Panc1 (cell line): ENCODE data around the gene CBX2. TPM values are rescaled to one million over a fixed set of nuclear protein-coding genes. Genes with fewer than 3 reads are reported as not detected.

ENCODE experiments used
- ATAC-seq: fragments of 200-7000 bp; cut with Tn5 transposase; 2 replicates; pipeline ENCODE4 v1.9.1; 2020; ENCODE audit warnings: mild to moderate bottlenecking, moderate library complexity
- BruUV-seq: library from RNA; stranded (reverse); fragments of 400-500 nt; replicated peaks from 2 replicates; lab custom pipeline; 2021; lab: Mats Ljungman, UMichigan
- CTCF ChIA-PET: fragments of 300-600 bp; sonication (Branson Sonifier 250); formaldehyde crosslinking; loops from one replicate; lab custom pipeline; 2022; ENCODE audit warnings: antibody characterized with exemption; lab: Charles Lee
- POLR2A ChIA-PET: fragments of 300-600 bp; sonication (Branson Sonifier 250); formaldehyde crosslinking; loops from one replicate; lab custom pipeline; 2022; ENCODE audit warnings: antibody characterized with exemption; lab: Charles Lee
- DNase-seq: peaks from one replicate; pipeline ENCODE4 v3.0.0-alpha.2; 2010; ENCODE audit warnings: low read depth, low spot score
- H3K27ac ChIP-seq: 2 replicates; pipeline ENCODE4 v1.5.1; 2011; ENCODE audit warnings: mild to moderate bottlenecking, low read length, inconsistent platforms
- H3K27me3 ChIP-seq: fragments of 200-500 bp; sonication (Bioruptor generic); 2 replicates; pipeline ENCODE4 v1.6.0; 2014; ENCODE audit warnings: low read length, inconsistent platforms; ENCODE audit not compliant: control insufficient read depth, insufficient read depth
- H3K36me3 ChIP-seq: fragments of 200-500 bp; sonication (Bioruptor generic); 2 replicates; pipeline ENCODE4 v1.5.1; 2014; ENCODE audit warnings: inconsistent platforms, mild to moderate bottlenecking, low read length, moderate library complexity; ENCODE audit not compliant: control insufficient read depth, insufficient read depth
- H3K4me1 ChIP-seq: 2 replicates; pipeline ENCODE4 v1.5.1; 2011; ENCODE audit warnings: inconsistent platforms, mild to moderate bottlenecking, low read length, moderate library complexity; ENCODE audit not compliant: control insufficient read depth, insufficient read depth
- H3K4me3 ChIP-seq, 2 experiments: 2 replicates each; pipeline ENCODE4 v1.5.1; 2011 to 2012; ENCODE audit warnings: low read depth in 2 of 2, low read length in 2 of 2, mild to moderate bottlenecking in 2 of 2, inconsistent platforms in 1 of 2, moderate library complexity in 1 of 2
- H3K9me3 ChIP-seq: fragments of 200-500 bp; sonication (Bioruptor generic); 2 replicates; pipeline ENCODE4 v1.5.1; 2014; ENCODE audit warnings: low read depth, mild to moderate bottlenecking, inconsistent platforms, low read length, moderate library complexity; ENCODE audit not compliant: control insufficient read depth, insufficient read depth
- CTCF ChIP-seq: fragments of 450-650 bp; IDR thresholded peaks from 2 replicates; pipeline ENCODE4 v1.5.1; 2017; ENCODE audit warnings: mild to moderate bottlenecking
- POLR2AphosphoS5 ChIP-seq: IDR thresholded peaks from 2 replicates; pipeline ENCODE4 v1.6.1; 2012; ENCODE audit warnings: mild to moderate bottlenecking, low read depth, low read length, moderate library complexity
- REST ChIP-seq, 2 experiments: IDR thresholded peaks; 2 replicates each; pipeline ENCODE4 v1.6.1; 2011 to 2012; ENCODE audit warnings: low read depth in 2 of 2, control low read depth in 1 of 2, low read length in 1 of 2, mild to moderate bottlenecking in 1 of 2, moderate library complexity in 1 of 2; ENCODE audit not compliant: insufficient read depth in 1 of 2
- SIN3A ChIP-seq: IDR thresholded peaks from 2 replicates; pipeline ENCODE4 v1.6.1; 2012; ENCODE audit warnings: low read depth, mild to moderate bottlenecking, low read length, moderate library complexity, borderline replicate concordance; ENCODE audit not compliant: insufficient read depth
- TCF7L2 ChIP-seq: IDR thresholded peaks from 2 replicates; pipeline ENCODE4 v1.6.1; 2011; ENCODE audit warnings: mild to moderate bottlenecking, low read depth, low read length, inconsistent platforms
- in situ Hi-C: cut with HindIII; loops from 2 replicates; pipeline ENCODE4 v1.10.0; 2016; ENCODE audit warnings: low sequenced_read_pairs, low pct_unique_long_range_greater_than_20kb
- intact Hi-C: fragments of 100-400 bp; cut with micrococcal nuclease; formaldehyde crosslinking; loops from one replicate; pipeline ENCODE4 v1.10.0; 2022; ENCODE audit not compliant: unreplicated experiment
- total RNA-seq: library from RNA; stranded (reverse); gene quantifications from one replicate; pipeline ENCODE4 v1.2.1, GENCODE V29; 2021; ENCODE audit not compliant: unreplicated experiment

The CBX2 gene
- total RNA-seq, 1 experiment from 2014 or later = 9.0 TPM

GRCh38 chr17:79818026-79818758 lies 40.2 kb downstream of the CBX2 start:
- Histone ChIP-seq H3K36me3 (no peaks in the 10 kb centered on the region), H3K27ac (no peak overlapping the region), H3K27me3 (no peaks in the 10 kb centered on the region), H3K9me3 (no peaks in the 10 kb centered on the region), H3K4me1 (no peaks in the 10 kb centered on the region), H3K4me3 (no peak overlapping the region)
- ChIA-PET POLR2A (interaction anchor here (0.9 kb wide), 1 partner anchor 17 kb away, joined by 3 read pairs; no protein-coding TSS in a partner anchor), CTCF (interaction anchor here (0.9 kb wide), 1 partner anchor 22 kb away, joined by 4 read pairs; no protein-coding TSS in a partner anchor)
- no TSS peak for BruUV-seq
- in situ Hi-C loops (no loop called here), intact Hi-C loops (no loop called here)
- DNase-seq (no peak), ATAC-seq (no peak)
- TF ChIP-seq TCF7L2 (no peak), POLR2AphosphoS5 (no peak), SIN3A (no peak), CTCF (no peak), REST (IDR thresholded peaks at IDR 0.05; ENCODE audit: insufficient read depth in 1 of 2, low read depth in 2 of 2, low read length in 1 of 2) (no peak)

GRCh38 chr17:79819085-79819484 lies 41.1 kb downstream of the CBX2 start:
- CTCF ChIA-PET = interaction anchor here (0.6 kb wide), 1 partner anchor 11 kb away, joined by 3 read pairs; no protein-coding TSS in a partner anchor
- no peak for TF ChIP-seq REST (IDR thresholded peaks at IDR 0.05; ENCODE audit: insufficient read depth in 1 of 2, low read depth in 2 of 2, low read length in 1 of 2)
- TF ChIP-seq SIN3A = no peak
- TF ChIP-seq CTCF = no peak
- no peak for TF ChIP-seq TCF7L2
- TF ChIP-seq POLR2AphosphoS5 = no peak
- no peak for DNase-seq

More at GRCh38 chr17:79819085-79819484, 41.1 kb downstream of the CBX2 start:
- intact Hi-C loops (no loop called here), in situ Hi-C loops (no loop called here)
- BruUV-seq = no TSS peak
- no peaks in the 10 kb centered on the region for H3K9me3 ChIP-seq
- no peaks in the 10 kb centered on the region for H3K36me3 ChIP-seq
- H3K4me1 ChIP-seq = no peaks in the 10 kb centered on the region
- ATAC-seq = no peak
- no peak overlapping the region for H3K4me3 ChIP-seq
- POLR2A ChIA-PET = no interaction called here
- no peaks in the 10 kb centered on the region for H3K27me3 ChIP-seq
- no peak overlapping the region for H3K27ac ChIP-seq
